ENCODE measurements around the gene NBAS.

DNA sequence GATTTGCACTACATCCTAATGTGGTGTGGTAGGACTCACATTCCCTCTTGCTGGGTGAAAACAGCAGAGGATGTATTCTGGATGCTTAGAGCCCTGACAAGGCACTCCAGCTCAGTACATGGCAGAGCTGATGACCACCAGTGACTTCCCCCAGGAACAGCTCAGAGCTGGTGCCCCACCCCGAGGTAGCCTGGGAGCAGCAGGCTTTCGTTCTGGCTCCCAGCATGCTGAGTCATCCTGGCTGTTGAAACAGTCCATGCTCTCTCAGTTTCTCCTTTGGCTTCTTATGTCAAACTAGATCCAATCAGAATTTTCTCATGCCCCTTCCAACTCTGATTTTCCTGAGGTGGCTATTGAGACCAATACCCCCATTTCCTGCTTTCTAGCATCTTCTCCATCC is 438.2 kb downstream of the NBAS start:
- TF ChIP-seq, protein P1, sequence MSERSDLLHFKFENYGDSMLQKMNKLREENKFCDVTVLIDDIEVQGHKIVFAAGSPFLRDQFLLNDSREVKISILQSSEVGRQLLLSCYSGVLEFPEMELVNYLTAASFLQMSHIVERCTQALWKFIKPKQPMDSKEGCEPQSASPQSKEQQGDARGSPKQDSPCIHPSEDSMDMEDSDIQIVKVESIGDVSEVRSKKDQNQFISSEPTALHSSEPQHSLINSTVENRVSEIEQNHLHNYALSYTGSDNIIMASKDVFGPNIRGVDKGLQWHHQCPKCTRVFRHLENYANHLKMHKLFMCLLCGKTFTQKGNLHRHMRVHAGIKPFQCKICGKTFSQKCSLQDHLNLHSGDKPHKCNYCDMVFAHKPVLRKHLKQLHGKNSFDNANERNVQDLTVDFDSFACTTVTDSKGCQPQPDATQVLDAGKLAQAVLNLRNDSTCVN (tag by site-specific recombination; optimal IDR thresholded peaks at IDR 0.05), result no peak
- TF ChIP-seq, protein P2, sequence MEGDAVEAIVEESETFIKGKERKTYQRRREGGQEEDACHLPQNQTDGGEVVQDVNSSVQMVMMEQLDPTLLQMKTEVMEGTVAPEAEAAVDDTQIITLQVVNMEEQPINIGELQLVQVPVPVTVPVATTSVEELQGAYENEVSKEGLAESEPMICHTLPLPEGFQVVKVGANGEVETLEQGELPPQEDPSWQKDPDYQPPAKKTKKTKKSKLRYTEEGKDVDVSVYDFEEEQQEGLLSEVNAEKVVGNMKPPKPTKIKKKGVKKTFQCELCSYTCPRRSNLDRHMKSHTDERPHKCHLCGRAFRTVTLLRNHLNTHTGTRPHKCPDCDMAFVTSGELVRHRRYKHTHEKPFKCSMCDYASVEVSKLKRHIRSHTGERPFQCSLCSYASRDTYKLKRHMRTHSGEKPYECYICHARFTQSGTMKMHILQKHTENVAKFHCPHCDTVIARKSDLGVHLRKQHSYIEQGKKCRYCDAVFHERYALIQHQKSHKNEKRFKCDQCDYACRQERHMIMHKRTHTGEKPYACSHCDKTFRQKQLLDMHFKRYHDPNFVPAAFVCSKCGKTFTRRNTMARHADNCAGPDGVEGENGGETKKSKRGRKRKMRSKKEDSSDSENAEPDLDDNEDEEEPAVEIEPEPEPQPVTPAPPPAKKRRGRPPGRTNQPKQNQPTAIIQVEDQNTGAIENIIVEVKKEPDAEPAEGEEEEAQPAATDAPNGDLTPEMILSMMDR (tag by site-specific recombination; IDR thresholded peaks at IDR 0.05), result no peak
- TF ChIP-seq ZNF561 (tag by site-specific recombination; IDR thresholded peaks at IDR 0.05; ENCODE audit: borderline replicate concordance) (no peak), ZBTB20 (tag by site-specific recombination; IDR thresholded peaks at IDR 0.05) (no peak)
